HFFc6 (cell line): ENCODE results near the gene SPRN. TPM values are rescaled to one million over a fixed set of nuclear protein-coding genes. Genes with fewer than 3 reads are reported as not detected.

Experiments used
- DNase-seq: peaks from one replicate; pipeline ENCODE4 v3.0.0-alpha.2; 2018
- H3K27ac Mint-ChIP-seq: 2 replicates; pipeline ENCODE4 v1.8.0; 2020; ENCODE audit warnings: mild to moderate bottlenecking, mixed read lengths
- H3K27me3 Mint-ChIP-seq: 2 replicates; pipeline ENCODE4 v1.8.0; 2021; ENCODE audit warnings: mild to moderate bottlenecking, moderate library complexity, mixed read lengths; ENCODE audit not compliant: insufficient read depth
- H3K36me3 Mint-ChIP-seq: 2 replicates; pipeline ENCODE4 v1.8.0; 2021; ENCODE audit warnings: low read depth, mixed read lengths
- H3K4me1 Mint-ChIP-seq: 2 replicates; pipeline ENCODE4 v1.8.0; 2020; ENCODE audit warnings: low read depth, mixed read lengths
- H3K4me3 Mint-ChIP-seq: 2 replicates; pipeline ENCODE4 v1.8.0; 2020; ENCODE audit warnings: mild to moderate bottlenecking, moderate library complexity, mixed read lengths
- H3K9me3 Mint-ChIP-seq: 2 replicates; pipeline ENCODE4 v1.8.0; 2020; ENCODE audit warnings: mild to moderate bottlenecking, mixed read lengths
- total RNA-seq, 6 experiments: library from RNA; stranded (reverse); fragmentation: NEBNext Ultra II Directional; extraction: Animal tissue kit (Norgen Biotek cat#: 25700); gene quantifications; 2 replicates in 1 of 6; 3 replicates in 5 of 6; pipeline ENCODE4 v1.2.3, GENCODE V29; 2021
- TF ChIP-seq, protein P1 (sequence below): fragments of 200-600 bp; sonication (generic); IDR thresholded peaks from 2 replicates; pipeline ENCODE4 v1.5.0; 2021; ENCODE audit warnings: antibody characterized with exemption, mild to moderate bottlenecking

SPRN gene
- total RNA-seq, 6 experiments from 2014 or later = 0.31 to 2.9 (median 0.40) TPM

DNA sequence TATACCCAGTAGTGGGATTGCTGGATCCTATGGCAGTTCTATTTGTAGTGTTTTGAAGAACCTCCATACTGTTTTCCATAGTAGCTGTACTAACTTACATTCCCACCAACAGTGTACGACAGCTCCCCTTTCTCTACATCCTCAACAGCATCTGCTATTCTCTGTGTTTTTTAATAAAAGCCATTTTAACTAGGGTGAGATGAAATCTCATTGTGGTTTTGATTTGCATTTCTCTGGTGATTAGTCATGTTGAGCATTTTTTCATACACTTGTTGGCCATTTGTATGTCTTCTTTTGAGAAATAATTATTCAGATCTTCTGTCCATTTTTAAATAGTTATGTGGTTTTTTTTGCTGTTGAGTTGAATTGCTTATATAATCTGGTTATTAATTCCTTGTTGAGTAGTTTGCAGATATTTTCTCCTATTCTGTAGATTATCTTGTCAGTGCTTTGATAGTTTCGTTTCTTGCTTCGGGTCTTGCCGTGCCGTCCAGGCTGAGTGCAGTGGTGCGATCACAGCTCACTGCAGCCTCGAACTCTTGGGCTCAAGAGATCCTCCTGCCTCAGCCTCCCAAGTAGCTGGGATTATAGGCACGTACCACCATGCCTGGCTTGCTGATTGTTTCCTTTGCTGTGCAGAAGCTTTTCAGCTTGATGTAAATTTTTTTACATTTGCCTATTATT, 18.4 kb downstream of the SPRN start:
- peaks cover 63% of the 10 kb centered on the region for H3K36me3 Mint-ChIP-seq
- H3K4me3 Mint-ChIP-seq = peak overlapping the region; percentile 38

DNA sequence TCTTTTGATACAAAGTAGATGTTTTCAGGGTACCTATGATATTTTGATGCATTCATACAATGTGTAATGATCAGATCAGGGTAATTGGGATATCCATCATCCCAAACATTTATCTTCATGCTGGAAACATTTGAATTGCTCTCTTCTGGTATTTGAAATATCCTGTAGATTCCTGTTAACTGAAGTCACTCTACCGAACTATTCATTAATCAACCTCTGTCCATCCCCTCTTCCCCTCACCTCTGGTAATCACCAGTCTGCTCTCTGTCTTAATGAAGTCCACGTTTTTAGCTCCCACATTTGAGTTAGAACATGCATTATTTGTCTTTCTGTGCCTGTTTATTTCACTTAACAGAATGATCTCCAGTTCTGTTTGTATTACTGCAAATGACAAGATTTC, 19.2 kb downstream of the SPRN start:
- no peaks in the 10 kb centered on the region; the same call in 1 of the 2 replicates for H3K27me3 Mint-ChIP-seq

More for the DNA sequence above, 18.4 kb downstream of the SPRN start:
- H3K4me1 Mint-ChIP-seq = peaks cover 30% of the 10 kb centered on the region
- DNase-seq = peak; percentile 60
- peaks cover 8% of the 10 kb centered on the region for H3K9me3 Mint-ChIP-seq
- peak overlapping the region; percentile 59 for H3K27ac Mint-ChIP-seq
- H3K27me3 Mint-ChIP-seq = no peaks in the 10 kb centered on the region; the same call in 1 of the 2 replicates
- TF ChIP-seq, protein P1, sequence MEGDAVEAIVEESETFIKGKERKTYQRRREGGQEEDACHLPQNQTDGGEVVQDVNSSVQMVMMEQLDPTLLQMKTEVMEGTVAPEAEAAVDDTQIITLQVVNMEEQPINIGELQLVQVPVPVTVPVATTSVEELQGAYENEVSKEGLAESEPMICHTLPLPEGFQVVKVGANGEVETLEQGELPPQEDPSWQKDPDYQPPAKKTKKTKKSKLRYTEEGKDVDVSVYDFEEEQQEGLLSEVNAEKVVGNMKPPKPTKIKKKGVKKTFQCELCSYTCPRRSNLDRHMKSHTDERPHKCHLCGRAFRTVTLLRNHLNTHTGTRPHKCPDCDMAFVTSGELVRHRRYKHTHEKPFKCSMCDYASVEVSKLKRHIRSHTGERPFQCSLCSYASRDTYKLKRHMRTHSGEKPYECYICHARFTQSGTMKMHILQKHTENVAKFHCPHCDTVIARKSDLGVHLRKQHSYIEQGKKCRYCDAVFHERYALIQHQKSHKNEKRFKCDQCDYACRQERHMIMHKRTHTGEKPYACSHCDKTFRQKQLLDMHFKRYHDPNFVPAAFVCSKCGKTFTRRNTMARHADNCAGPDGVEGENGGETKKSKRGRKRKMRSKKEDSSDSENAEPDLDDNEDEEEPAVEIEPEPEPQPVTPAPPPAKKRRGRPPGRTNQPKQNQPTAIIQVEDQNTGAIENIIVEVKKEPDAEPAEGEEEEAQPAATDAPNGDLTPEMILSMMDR = no peak

GRCh38 chr10:133403784-133404183, 20.6 kb downstream of the SPRN start:
- peaks cover 30% of the 10 kb centered on the region for H3K4me1 Mint-ChIP-seq
- H3K27ac Mint-ChIP-seq = no peak overlapping the region
- no peak for DNase-seq
- H3K27me3 Mint-ChIP-seq = no peaks in the 10 kb centered on the region; the same call in 1 of the 2 replicates
- H3K36me3 Mint-ChIP-seq = peaks cover 41% of the 10 kb centered on the region
- H3K4me3 Mint-ChIP-seq = no peak overlapping the region
- TF ChIP-seq, protein P1 = no peak
- H3K9me3 Mint-ChIP-seq = no peaks in the 10 kb centered on the region

More for the DNA sequence above, 19.2 kb downstream of the SPRN start:
- peak; percentile 18 for DNase-seq
- TF ChIP-seq, protein P1 = no peak
- H3K4me1 Mint-ChIP-seq = peaks cover 30% of the 10 kb centered on the region
- peak overlapping the region; percentile 38 for H3K4me3 Mint-ChIP-seq
- H3K27ac Mint-ChIP-seq = peak overlapping the region; percentile 59
- H3K36me3 Mint-ChIP-seq = peaks cover 56% of the 10 kb centered on the region
- H3K9me3 Mint-ChIP-seq = peaks cover 2% of the 10 kb centered on the region

DNA sequence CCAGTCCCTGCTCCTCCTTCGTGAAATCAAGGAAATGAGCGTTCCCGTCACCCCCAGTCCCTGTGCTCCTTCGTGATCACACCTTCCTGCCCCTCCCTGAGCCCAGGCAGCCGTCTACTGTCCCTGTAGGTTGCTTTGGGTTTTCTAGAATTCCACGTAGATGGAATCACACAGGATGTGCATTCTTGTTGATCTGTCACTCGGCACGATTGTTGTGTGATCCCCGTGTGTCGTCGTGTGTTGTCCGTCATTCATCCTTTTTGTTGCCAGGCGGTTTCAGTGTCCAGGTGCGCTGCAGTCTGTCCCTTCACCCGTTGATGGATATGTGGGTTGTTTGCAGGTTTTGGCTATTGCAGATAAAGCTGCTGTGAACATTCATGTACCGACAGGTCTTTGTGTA, 21.1 kb downstream of the SPRN start:
- peaks cover 37% of the 10 kb centered on the region for H3K36me3 Mint-ChIP-seq
- no peaks in the 10 kb centered on the region; the same call in 1 of the 2 replicates for H3K27me3 Mint-ChIP-seq
- H3K4me3 Mint-ChIP-seq = no peak overlapping the region
- H3K27ac Mint-ChIP-seq = no peak overlapping the region
- no peak for DNase-seq
- no peaks in the 10 kb centered on the region for H3K9me3 Mint-ChIP-seq
- TF ChIP-seq, protein P1 = no peak
- H3K4me1 Mint-ChIP-seq = peaks cover 30% of the 10 kb centered on the region

DNA sequence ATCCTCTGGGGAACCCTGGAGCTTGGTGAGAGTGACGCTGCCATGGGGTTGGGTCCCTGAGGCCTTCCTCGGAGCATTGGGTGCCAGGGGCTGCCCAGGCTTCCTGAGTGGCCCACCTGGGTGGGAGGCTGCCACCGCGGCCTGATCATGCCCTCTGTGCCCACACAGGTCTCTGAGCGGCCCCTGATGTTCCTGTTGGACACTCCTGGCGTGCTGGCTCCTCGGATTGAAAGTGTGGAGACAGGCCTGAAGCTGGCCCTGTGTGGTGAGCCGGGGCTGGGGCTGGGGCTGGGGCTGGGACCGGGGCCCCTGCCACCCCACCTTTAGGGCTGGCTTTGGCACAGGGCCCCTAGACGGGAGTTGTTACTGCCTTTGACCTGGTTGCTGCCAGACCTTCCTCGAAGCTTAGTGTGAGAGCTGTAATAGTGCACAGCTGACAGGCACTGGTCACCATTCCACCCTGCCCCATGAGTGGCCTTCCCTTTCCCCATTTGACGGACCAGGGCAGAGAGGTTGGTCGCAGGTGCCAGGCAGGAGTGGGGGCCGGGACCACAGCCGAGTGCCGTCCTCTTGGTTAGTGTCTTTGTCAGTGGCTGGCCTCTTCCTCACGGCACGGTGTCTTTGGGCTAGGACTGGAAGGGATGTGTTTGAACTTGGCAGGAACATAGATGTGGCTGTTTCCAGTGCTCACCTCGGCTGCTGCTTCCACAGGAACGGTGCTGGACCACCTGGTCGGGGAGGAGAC, 22.3 kb downstream of the SPRN start:
- Mint-ChIP-seq H3K36me3 (peaks cover 39% of the 10 kb centered on the region), H3K27me3 (no peaks in the 10 kb centered on the region), H3K4me1 (peaks cover 31% of the 10 kb centered on the region), H3K9me3 (no peaks in the 10 kb centered on the region), H3K27ac (peak overlapping the region; percentile 10; the same call in 1 of the 2 replicates), H3K4me3 (no peak overlapping the region)
- TF ChIP-seq, protein P1 = no peak
- DNase-seq = no peak
